ENCODE measurements around the gene ATP10A. TPM values are rescaled to one million over a fixed set of nuclear protein-coding genes. Genes with fewer than 3 reads are reported as not detected.

Gene ATP10A
- total and polyA plus RNA-seq, 9 of the 15 experiments (the other 6 are each of a cell fraction or from before 2014, with no cell fraction given), result 0.09 TPM; not detected in 8

DNA sequence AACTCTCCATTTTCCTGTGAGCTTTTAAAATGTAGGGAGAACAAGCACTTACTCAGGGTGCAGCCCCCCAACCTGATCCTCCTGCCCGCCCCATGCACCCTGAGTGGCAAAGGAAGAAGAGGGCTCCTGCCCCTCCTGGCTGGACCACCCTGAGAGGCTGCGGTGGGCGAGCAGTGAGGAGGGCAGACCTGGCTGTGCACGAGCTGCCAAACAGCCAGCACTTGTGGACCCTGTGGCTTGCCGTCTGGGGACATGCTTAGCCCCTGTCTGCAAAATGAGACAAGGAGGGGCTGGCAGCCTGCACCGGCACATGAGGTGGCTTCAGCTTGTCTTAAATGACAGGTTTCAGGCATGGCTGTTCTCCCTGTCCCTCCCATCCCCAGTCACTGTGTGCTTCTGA is 18.6 kb downstream of the ATP10A start:
- POLR2A ChIA-PET, result no interaction called here

DNA sequence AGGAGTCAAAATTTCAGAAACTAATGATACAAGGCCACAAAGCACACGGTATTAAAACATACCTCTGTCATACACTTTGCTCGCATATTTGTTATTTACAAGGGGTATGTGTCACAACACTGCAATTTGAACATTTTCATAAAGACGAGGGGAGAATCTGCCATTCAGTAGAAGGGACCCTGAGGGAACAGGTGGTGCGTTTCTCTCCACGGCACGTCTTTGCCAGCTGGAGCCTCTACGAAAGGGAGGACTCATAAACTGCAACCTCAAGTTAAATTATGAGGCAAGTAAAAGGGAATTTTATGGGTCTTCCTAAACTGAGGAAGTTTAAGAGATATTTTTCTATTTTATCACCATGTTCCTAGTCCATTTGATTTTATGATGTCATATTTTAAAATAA is 19.1 kb downstream of the ATP10A start:
- Histone ChIP-seq H3K27me3 (ENCODE audit: control insufficient read depth in 2 of 2, insufficient read depth in 2 of 2, low read length in 2 of 2) (peaks cover 4 to 17% of the 10 kb centered on the region in 2 experiments; a peak in 1 of 5 replicates), H3K4me1 (replicated peaks in 1 of 2; ENCODE audit: control insufficient read depth in 2 of 2, insufficient read depth in 2 of 2, low read length in 2 of 2) (no peaks in the 10 kb centered on the region; a peak in 1 of 5 replicates), H2AFZ (ENCODE audit: low read depth, low read length) (no peak overlapping the region), H3K9ac (ENCODE audit: insufficient read depth in 1 of 2, low read depth in 2 of 2, low read length in 2 of 2) (no peak overlapping the region), H3K27ac (ENCODE audit: extremely low read depth, low read depth, low read length) (no peak overlapping the region), H3K36me3 (ENCODE audit: control insufficient read depth, insufficient read depth, low read length) (no peaks in the 10 kb centered on the region), H3K4me3 (no peak overlapping the region), H3K9me3 (replicated peaks; ENCODE audit: control insufficient read depth, insufficient read depth, low read depth, low read length) (no peaks in the 10 kb centered on the region), H3K79me2 (ENCODE audit: control insufficient read depth, insufficient read depth, low read length) (no peaks in the 10 kb centered on the region), H4K20me1 (replicated peaks; ENCODE audit: control insufficient read depth, insufficient read depth, low read length) (no peaks in the 10 kb centered on the region), H3K4me2 (ENCODE audit: insufficient read depth, low read length) (no peak overlapping the region), H3K9me1 (ENCODE audit: control insufficient read depth, insufficient read depth, low read length) (no peaks in the 10 kb centered on the region)
- no peak for ATAC-seq
- 0% methylated on average over 6 of the region's 7 CpGs for whole genome bisulfite sequencing (ENCODE audit: insufficient coverage, low coverage, missing lambda C conversion rate)
- ChIA-PET CTCF (ENCODE audit: low intra/inter-chr PET ratio) (no interaction called here), POLR2A (no interaction called here)
- intact Hi-C loops (cut with micrococcal nuclease) (no loop called here), in situ Hi-C loops (cut with MboI) (no loop called here)
- no peak for FAIRE-seq
- DNase-seq (ENCODE audit: extremely low read depth in 1 of 4, low spot score in 3 of 4), result no peak
- BruUV-seq (replicated peaks), result no TSS peak
- TF ChIP-seq, protein P1, sequence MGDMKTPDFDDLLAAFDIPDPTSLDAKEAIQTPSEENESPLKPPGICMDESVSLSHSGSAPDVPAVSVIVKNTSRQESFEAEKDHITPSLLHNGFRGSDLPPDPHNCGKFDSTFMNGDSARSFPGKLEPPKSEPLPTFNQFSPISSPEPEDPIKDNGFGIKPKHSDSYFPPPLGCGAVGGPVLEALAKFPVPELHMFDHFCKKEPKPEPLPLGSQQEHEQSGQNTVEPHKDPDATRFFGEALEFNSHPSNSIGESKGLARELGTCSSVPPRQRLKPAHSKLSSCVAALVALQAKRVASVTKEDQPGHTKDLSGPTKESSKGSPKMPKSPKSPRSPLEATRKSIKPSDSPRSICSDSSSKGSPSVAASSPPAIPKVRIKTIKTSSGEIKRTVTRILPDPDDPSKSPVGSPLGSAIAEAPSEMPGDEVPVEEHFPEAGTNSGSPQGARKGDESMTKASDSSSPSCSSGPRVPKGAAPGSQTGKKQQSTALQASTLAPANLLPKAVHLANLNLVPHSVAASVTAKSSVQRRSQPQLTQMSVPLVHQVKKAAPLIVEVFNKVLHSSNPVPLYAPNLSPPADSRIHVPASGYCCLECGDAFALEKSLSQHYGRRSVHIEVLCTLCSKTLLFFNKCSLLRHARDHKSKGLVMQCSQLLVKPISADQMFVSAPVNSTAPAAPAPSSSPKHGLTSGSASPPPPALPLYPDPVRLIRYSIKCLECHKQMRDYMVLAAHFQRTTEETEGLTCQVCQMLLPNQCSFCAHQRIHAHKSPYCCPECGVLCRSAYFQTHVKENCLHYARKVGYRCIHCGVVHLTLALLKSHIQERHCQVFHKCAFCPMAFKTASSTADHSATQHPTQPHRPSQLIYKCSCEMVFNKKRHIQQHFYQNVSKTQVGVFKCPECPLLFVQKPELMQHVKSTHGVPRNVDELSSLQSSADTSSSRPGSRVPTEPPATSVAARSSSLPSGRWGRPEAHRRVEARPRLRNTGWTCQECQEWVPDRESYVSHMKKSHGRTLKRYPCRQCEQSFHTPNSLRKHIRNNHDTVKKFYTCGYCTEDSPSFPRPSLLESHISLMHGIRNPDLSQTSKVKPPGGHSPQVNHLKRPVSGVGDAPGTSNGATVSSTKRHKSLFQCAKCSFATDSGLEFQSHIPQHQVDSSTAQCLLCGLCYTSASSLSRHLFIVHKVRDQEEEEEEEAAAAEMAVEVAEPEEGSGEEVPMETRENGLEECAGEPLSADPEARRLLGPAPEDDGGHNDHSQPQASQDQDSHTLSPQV (IDR thresholded peaks at IDR 0.05), result no peak
- no peak for TF ChIP-seq POLR3A (IDR thresholded peaks at IDR 0.05; ENCODE audit: borderline replicate concordance, extremely low read depth, insufficient read depth, insufficient read length)
- no peak for TF ChIP-seq SOX6 (IDR thresholded peaks at IDR 0.05)
- no peak for TF ChIP-seq IFI16 (CRISPR knock-in tag; IDR thresholded peaks at IDR 0.05)
- TF ChIP-seq SPI1 (IDR thresholded peaks at IDR 0.05; ENCODE audit: borderline replicate concordance, low read depth, low read length), result no peak
- no peak for TF ChIP-seq PPARD (CRISPR knock-in tag; IDR thresholded peaks at IDR 0.05)

More for the DNA sequence above, 18.6 kb downstream of the ATP10A start:
- H3K79me2 ChIP-seq (ENCODE audit: control insufficient read depth, insufficient read depth, low read length), result no peaks in the 10 kb centered on the region
- in situ Hi-C loops (cut with MboI) (no loop called here), intact Hi-C loops (cut with micrococcal nuclease) (no loop called here)
- ATAC-seq (no peak), FAIRE-seq (no peak), DNase-seq (ENCODE audit: extremely low read depth in 1 of 4, low spot score in 3 of 4) (no peak)
- CTCF ChIA-PET (ENCODE audit: low intra/inter-chr PET ratio), result no interaction called here
- no peak overlapping the region for H3K4me3 ChIP-seq
- H3K4me2 ChIP-seq (ENCODE audit: insufficient read depth, low read length), result no peak overlapping the region
- H3K27ac ChIP-seq (ENCODE audit: extremely low read depth, low read depth, low read length), result no peak overlapping the region
- no peaks in the 10 kb centered on the region for H4K20me1 ChIP-seq (replicated peaks; ENCODE audit: control insufficient read depth, insufficient read depth, low read length)
- H3K9ac ChIP-seq (ENCODE audit: insufficient read depth in 1 of 2, low read depth in 2 of 2, low read length in 2 of 2), result no peak overlapping the region
- H3K27me3 ChIP-seq (ENCODE audit: control insufficient read depth in 2 of 2, insufficient read depth in 2 of 2, low read length in 2 of 2), result peaks cover 4 to 19% of the 10 kb centered on the region in 2 experiments; a peak in 1 of 5 replicates
- WGBS (ENCODE audit: insufficient coverage, low coverage, missing lambda C conversion rate), result 7% methylated on average over 5 of the region's 6 CpGs
- H3K4me1 ChIP-seq (replicated peaks in 1 of 2; ENCODE audit: control insufficient read depth in 2 of 2, insufficient read depth in 2 of 2, low read length in 2 of 2), result no peaks in the 10 kb centered on the region; a peak in 1 of 5 replicates
- BruUV-seq (replicated peaks), result no TSS peak
- no peaks in the 10 kb centered on the region for H3K9me1 ChIP-seq (ENCODE audit: control insufficient read depth, insufficient read depth, low read length)
- TF ChIP-seq, protein P2, sequence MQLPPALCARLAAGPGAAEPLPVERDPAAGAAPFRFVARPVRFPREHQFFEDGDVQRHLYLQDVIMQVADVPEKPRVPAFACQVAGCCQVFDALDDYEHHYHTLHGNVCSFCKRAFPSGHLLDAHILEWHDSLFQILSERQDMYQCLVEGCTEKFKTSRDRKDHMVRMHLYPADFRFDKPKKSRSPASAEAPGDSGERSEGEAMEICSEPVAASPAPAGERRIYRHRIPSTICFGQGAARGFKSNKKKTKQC (CRISPR knock-in tag; IDR thresholded peaks at IDR 0.05), result no peak
- TF ChIP-seq TFAM (CRISPR knock-in tag; conservative IDR thresholded peaks at IDR 0.05), result no peak
- no peak for TF ChIP-seq STAG1 (CRISPR knock-in tag; IDR thresholded peaks at IDR 0.05; ENCODE audit: borderline replicate concordance)
- TF ChIP-seq, protein P3, sequence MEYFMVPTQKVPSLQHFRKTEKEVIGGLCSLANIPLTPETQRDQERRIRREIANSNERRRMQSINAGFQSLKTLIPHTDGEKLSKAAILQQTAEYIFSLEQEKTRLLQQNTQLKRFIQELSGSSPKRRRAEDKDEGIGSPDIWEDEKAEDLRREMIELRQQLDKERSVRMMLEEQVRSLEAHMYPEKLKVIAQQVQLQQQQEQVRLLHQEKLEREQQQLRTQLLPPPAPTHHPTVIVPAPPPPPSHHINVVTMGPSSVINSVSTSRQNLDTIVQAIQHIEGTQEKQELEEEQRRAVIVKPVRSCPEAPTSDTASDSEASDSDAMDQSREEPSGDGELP (CRISPR knock-in tag; IDR thresholded peaks at IDR 0.05; ENCODE audit: borderline replicate concordance), result no peak
- H2AFZ ChIP-seq (ENCODE audit: low read depth, low read length), result no peak overlapping the region
- no peaks in the 10 kb centered on the region for H3K36me3 ChIP-seq (ENCODE audit: control insufficient read depth, insufficient read depth, low read length)
- H3K9me3 ChIP-seq (replicated peaks; ENCODE audit: control insufficient read depth, insufficient read depth, low read depth, low read length), result no peaks in the 10 kb centered on the region
